T-helper 17 cell (primary cell): ENCODE results near the gene ELMO3. TPM values are rescaled to one million over a fixed set of nuclear protein-coding genes. Genes with fewer than 3 reads are reported as not detected.
A peak's percentile ranks its signal among the peaks of the same experiment; 100 is the strongest.

Source experiments
- ATAC-seq: fragments of 150-1000 bp; cut with Tn5 transposase; 2 replicates; pipeline ENCODE4 v1.10.0; 2021; ENCODE audit warnings: mild to moderate bottlenecking, moderate library complexity
- DNase-seq, 3 donors: peaks; one replicate each; pipeline versions ENCODE4 v3.0.0 to v3.0.0-alpha.2; 2020 to 2021
- H3K9me3 ChIP-seq: one replicate; pipeline ENCODE4 v1.7.0; 2013; ENCODE audit warnings: low read length, mild to moderate bottlenecking; ENCODE audit not compliant: control insufficient read depth, poor library complexity, severe bottlenecking
- H3K27ac Mint-ChIP-seq: one replicate; pipeline ENCODE4 v1.8.0; 2022; ENCODE audit warnings: mild to moderate bottlenecking, moderate library complexity, mixed read lengths
- H3K27me3 Mint-ChIP-seq: one replicate; pipeline ENCODE4 v1.8.0; 2022; ENCODE audit warnings: mixed read lengths
- H3K36me3 Mint-ChIP-seq: one replicate; pipeline ENCODE4 v1.8.0; 2022; ENCODE audit warnings: low read depth, mixed read lengths
- H3K4me1 Mint-ChIP-seq: one replicate; pipeline ENCODE4 v1.8.0; 2022; ENCODE audit warnings: mild to moderate bottlenecking, mixed read lengths
- H3K4me3 Mint-ChIP-seq: one replicate; pipeline ENCODE4 v1.8.0; 2022; ENCODE audit warnings: mild to moderate bottlenecking, moderate library complexity, mixed read lengths
- total RNA-seq, 4 donors: library from RNA in 2 of 4; stranded (reverse) in 2 of 4; gene quantifications; one replicate each; pipeline ENCODE4 v1.2.3 and lab custom pipeline; 2022 to 2026

ELMO3 gene
- total RNA-seq, 2 donors from 2014 or later = 2.4 TPM

DNA sequence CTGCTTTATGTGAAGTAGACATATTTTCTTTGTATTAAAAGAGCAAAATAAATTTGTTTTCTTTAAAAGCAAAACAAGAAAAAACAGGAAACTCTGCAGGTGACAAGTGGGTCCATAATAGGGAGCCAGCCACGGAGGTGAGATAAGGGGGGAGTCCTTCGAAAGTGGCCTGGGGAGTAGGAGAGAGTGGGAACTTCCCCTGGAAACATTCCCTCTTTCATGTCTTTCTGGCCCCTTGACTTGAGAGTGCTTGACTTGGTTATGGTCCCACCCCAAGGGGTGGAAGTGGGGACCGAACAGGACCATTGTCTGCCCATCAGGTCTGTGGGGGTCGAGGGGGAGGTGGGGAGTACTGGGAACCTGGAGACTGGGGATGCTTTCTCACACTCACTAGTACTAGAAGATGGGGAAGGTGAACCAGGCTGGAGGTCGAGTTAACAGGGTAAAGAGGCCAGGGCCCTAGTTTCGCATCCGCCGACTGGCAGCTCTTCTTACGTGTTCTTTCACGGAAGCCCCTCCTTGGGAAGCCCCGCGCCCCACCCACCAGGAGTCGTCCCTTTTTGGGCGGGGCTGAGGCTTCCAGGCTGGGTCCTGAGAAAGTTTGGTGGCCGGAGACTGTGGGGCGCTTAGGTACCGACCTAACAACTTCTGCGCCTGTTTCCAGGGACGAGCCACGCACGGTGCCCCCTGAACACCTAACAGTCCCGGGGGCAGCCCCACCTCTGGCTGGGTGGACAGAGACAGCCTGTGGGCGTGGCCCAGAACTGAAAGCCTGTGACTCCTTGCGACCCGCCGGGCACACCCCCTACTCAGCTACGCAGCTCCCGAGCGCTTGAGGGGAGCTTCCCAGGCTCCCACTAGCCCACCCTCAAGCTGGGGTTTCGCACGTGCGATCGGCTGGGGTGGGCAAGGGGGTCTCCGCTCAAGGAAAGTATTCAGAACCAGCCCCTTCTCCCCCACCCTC, 40.0 kb upstream of the ELMO3 start:
- peak; percentile 60 for ATAC-seq

DNA sequence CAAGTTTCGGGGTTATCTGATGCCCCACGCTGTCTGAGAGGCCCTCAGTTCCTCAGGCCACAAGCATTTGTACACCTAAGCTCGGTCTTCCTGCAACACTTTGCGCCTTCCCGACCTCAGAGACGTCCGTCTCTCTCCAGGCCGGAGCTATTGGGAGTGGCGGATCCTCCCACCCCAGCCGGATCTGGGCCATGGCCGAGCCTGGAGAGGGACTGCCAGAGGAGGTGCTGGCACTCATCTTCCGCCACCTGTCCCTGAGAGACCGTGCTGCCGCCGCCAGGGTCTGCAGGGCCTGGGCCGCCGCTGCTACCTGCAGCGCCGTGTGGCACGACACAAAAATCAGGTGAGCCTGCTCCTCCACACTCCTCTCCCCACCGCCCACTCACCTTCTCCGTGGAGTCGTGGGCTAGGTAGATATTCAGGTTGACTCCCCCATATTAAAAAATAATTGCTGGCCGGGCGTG, 37.3 kb upstream of the ELMO3 start:
- ATAC-seq = no peak
- DNase-seq = no peak
- no peaks in the 10 kb centered on the region for H3K36me3 Mint-ChIP-seq
- peaks cover 40% of the 10 kb centered on the region for H3K4me1 Mint-ChIP-seq
- peaks cover 11% of the 10 kb centered on the region for H3K27me3 Mint-ChIP-seq
- H3K4me3 Mint-ChIP-seq = no peak overlapping the region
- peak overlapping the region; percentile 21 for H3K27ac Mint-ChIP-seq
- H3K9me3 ChIP-seq = no peaks in the 10 kb centered on the region

More for the DNA sequence above, 40.0 kb upstream of the ELMO3 start:
- peaks cover 47% of the 10 kb centered on the region for H3K4me1 Mint-ChIP-seq
- H3K27ac Mint-ChIP-seq = peak overlapping the region; percentile 100
- peak; percentile 73 to 82 (median 78) for DNase-seq
- no peaks in the 10 kb centered on the region for H3K36me3 Mint-ChIP-seq
- no peaks in the 10 kb centered on the region for H3K9me3 ChIP-seq
- H3K4me3 Mint-ChIP-seq = peak overlapping the region; percentile 94
- no peaks in the 10 kb centered on the region for H3K27me3 Mint-ChIP-seq

- H3K9me3 ChIP-seq = no peaks in the 10 kb centered on the region
- DNase-seq (no peak), ATAC-seq (no peak)
- H3K27me3 Mint-ChIP-seq = peaks cover 15% of the 10 kb centered on the region
- H3K4me1 Mint-ChIP-seq = peaks cover 31% of the 10 kb centered on the region
- no peaks in the 10 kb centered on the region for H3K36me3 Mint-ChIP-seq
- H3K27ac Mint-ChIP-seq = peak overlapping the region; percentile 21
- peak overlapping the region; percentile 73 for H3K4me3 Mint-ChIP-seq
Measured at GRCh38 chr16:67162506-67163163, 36.3 kb upstream of the ELMO3 start.

- ATAC-seq = peak; percentile 9
- H3K27ac Mint-ChIP-seq = no peak overlapping the region
- H3K9me3 ChIP-seq = no peaks in the 10 kb centered on the region
- H3K36me3 Mint-ChIP-seq = peaks cover 2% of the 10 kb centered on the region
- peaks cover 24% of the 10 kb centered on the region for H3K4me1 Mint-ChIP-seq
- H3K4me3 Mint-ChIP-seq = peak overlapping the region; percentile 73
- peaks cover 19% of the 10 kb centered on the region for H3K27me3 Mint-ChIP-seq
- DNase-seq = peak in 2 of 3 donors; percentile 32 to 39
Measured at GRCh38 chr16:67163164-67163998, 35.5 kb upstream of the ELMO3 start.

DNA sequence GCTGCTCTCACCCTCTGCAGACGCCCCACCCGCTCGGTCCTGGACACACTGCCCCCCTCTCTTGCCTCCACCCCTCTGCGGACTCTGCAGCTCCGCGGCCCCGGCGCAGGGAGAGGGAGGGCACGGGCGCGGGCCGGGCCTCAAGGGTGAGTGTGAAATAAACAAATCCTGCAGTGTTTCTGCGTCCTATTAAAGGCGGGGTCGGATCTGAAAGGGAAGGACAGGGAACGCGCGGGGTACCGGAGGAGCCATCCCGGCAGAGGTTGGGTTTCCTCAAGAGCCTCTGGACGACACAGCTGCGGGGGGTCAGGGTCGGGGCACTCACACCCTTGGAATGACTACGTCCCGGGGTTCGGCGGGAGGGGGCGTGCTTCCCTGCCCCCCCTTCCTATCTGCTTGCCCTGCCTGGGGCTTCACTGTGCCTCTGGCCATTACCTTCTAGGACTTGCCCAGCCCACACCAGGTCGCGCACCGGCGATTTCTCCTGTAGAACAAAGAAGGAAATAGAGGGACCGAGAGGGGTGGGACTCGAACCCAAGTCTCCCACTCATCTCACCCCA, 34.9 kb upstream of the ELMO3 start:
- no peak overlapping the region for H3K27ac Mint-ChIP-seq
- peaks cover 19% of the 10 kb centered on the region for H3K27me3 Mint-ChIP-seq
- no peak for ATAC-seq
- peaks cover 21% of the 10 kb centered on the region for H3K4me1 Mint-ChIP-seq
- no peaks in the 10 kb centered on the region for H3K9me3 ChIP-seq
- no peak for DNase-seq
- peaks cover 2% of the 10 kb centered on the region for H3K36me3 Mint-ChIP-seq
- H3K4me3 Mint-ChIP-seq = peak overlapping the region; percentile 73

GRCh38 chr16:67164599-67165061, 34.3 kb upstream of the ELMO3 start, which contains the start of gene HSF4:
Gene HSF4 (plus strand): TSS chr16:67164745. CDS start chr16:67164812, 67 bp downstream.
- ATAC-seq = no peak
- Mint-ChIP-seq H3K27ac (no peak within 1 kb of the TSS), H3K36me3 (peaks cover 2% of the 10 kb centered on the region), H3K4me1 (peaks cover 22% of the 10 kb centered on the region), H3K4me3 (peak within 1 kb of the TSS; percentile 73), H3K27me3 (peaks cover 19% of the 10 kb centered on the region)
- DNase-seq = no peak
- H3K9me3 ChIP-seq = no peaks in the 10 kb centered on the region

GRCh38 chr16:67165121-67166078, 33.5 kb upstream of the ELMO3 start:
- H3K27ac Mint-ChIP-seq = no peak overlapping the region
- DNase-seq = no peak
- peaks cover 19% of the 10 kb centered on the region for H3K27me3 Mint-ChIP-seq

DNA sequence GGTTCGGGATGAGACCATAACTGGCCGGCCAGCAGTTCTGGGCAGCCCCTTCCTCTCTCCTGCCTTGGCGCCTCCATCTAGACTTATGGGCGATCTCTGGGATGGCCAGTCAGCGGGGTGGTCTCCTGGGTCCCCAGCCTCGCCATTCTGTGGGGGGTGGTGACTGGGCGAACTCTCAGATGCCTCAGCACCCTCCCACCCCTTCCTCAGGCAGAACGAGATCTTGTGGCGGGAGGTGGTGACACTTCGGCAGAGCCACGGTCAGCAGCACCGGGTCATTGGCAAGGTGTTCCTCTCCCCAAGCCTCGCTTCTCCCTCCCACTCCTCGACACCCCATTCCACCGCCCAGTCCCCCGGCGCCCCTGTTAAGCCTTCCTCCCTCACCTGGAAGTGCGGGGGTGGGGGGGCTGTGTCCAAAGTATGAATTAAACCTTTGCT, 32.8 kb upstream of the ELMO3 start:
- no peak for DNase-seq
- no peaks in the 10 kb centered on the region for H3K9me3 ChIP-seq
- Mint-ChIP-seq H3K36me3 (peaks cover 2% of the 10 kb centered on the region), H3K4me3 (peak overlapping the region; percentile 59), H3K27ac (no peak overlapping the region), H3K4me1 (peaks cover 28% of the 10 kb centered on the region), H3K27me3 (peaks cover 22% of the 10 kb centered on the region)
- no peak for ATAC-seq

More at GRCh38 chr16:67165121-67166078, 33.5 kb upstream of the ELMO3 start:
- H3K9me3 ChIP-seq = no peaks in the 10 kb centered on the region
- Mint-ChIP-seq H3K4me1 (peaks cover 27% of the 10 kb centered on the region), H3K36me3 (peaks cover 2% of the 10 kb centered on the region), H3K4me3 (peak overlapping the region; percentile 59)
- no peak for ATAC-seq

GRCh38 chr16:67166598-67167168, 32.2 kb upstream of the ELMO3 start:
- ATAC-seq = no peak
- no peaks in the 10 kb centered on the region for H3K9me3 ChIP-seq
- peaks cover 30% of the 10 kb centered on the region for H3K4me1 Mint-ChIP-seq
- peaks cover 28% of the 10 kb centered on the region for H3K27me3 Mint-ChIP-seq
- H3K36me3 Mint-ChIP-seq = peaks cover 2% of the 10 kb centered on the region
- H3K27ac Mint-ChIP-seq = no peak overlapping the region
- H3K4me3 Mint-ChIP-seq = peak overlapping the region; percentile 59
- DNase-seq = no peak

DNA sequence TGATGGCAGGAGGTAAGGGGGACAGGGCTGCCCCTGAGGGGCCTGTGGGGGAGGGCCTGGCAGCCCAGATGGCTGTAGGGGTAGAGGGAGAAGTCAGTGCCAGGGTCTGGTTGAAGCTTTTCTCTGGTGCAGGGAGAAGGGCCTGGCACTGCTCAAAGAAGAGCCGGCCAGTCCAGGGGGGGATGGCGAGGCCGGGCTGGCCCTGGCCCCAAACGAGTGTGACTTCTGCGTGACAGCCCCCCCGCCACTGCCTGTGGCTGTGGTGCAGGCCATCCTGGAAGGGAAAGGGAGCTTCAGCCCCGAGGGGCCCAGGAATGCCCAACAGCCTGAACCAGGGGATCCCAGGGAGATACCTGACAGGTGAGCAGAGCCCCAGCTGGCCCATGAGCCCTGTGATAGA, 31.3 kb upstream of the ELMO3 start:
- Mint-ChIP-seq H3K4me3 (no peak overlapping the region), H3K27ac (no peak overlapping the region), H3K27me3 (peaks cover 30% of the 10 kb centered on the region), H3K36me3 (peaks cover 2% of the 10 kb centered on the region), H3K4me1 (peaks cover 28% of the 10 kb centered on the region)
- no peak for DNase-seq
- ATAC-seq = no peak
- no peaks in the 10 kb centered on the region for H3K9me3 ChIP-seq

DNA sequence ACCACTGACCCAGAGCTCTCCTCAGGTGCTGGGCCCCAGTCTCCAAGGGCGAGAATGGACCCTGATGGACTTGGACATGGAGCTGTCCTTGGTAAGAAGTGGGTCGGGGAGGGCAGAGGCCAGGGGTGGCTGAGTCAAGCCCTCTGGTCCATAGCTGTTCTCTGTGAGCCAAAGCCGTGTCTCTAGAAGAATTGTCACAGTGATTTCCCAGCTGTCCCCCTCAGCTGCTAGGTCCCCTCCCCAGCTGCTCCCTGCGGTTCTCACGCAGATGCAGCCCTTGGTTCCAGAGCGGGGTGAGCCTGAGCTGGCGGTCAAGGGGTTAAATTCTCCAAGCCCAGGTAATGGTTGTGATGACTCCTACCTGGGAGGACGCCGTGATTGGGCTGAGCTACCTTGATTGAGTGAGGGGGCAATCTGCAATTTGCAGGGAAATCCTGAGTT, 29.9 kb upstream of the ELMO3 start:
- peaks cover 2% of the 10 kb centered on the region for H3K36me3 Mint-ChIP-seq

More for the DNA sequence above, 29.9 kb upstream of the ELMO3 start:
- Mint-ChIP-seq H3K4me1 (peaks cover 36% of the 10 kb centered on the region), H3K27ac (no peak overlapping the region), H3K4me3 (no peak overlapping the region), H3K27me3 (peaks cover 30% of the 10 kb centered on the region)
- no peaks in the 10 kb centered on the region for H3K9me3 ChIP-seq
- no peak for DNase-seq
- no peak for ATAC-seq
